Smooth muscle cell (in vitro differentiated cells): ENCODE results near the gene SP1. TPM values are rescaled to one million over a fixed set of nuclear protein-coding genes. Genes with fewer than 3 reads are reported as not detected.
"Not testable (repeated sequence)": the region's sequence is repeated elsewhere in the genome, so short reads cannot be mapped to it uniquely, and the experiment has no call there.

Source experiments
- DNase-seq: peaks from one replicate; lab custom pipeline; 2025; ENCODE audit not compliant: unreplicated experiment; lab: John Stamatoyannopoulos, UW
- H2AFZ ChIP-seq: fragments of 200-600 bp; sonication (generic); 2 replicates; pipeline ENCODE4 v1.6.0; 2016; ENCODE audit warnings: antibody characterized with exemption, low read depth, mild to moderate bottlenecking
- H3F3A ChIP-seq: fragments of 200-600 bp; sonication (generic); 2 replicates; pipeline ENCODE4 v1.6.0; 2017; ENCODE audit warnings: antibody characterized with exemption, low read depth
- H3K27ac ChIP-seq: fragments of 200-600 bp; sonication (generic); 2 replicates; pipeline ENCODE4 v1.5.1; 2016; ENCODE audit warnings: low read depth, mild to moderate bottlenecking
- H3K27me3 ChIP-seq: fragments of 200-600 bp; sonication (generic); 2 replicates; pipeline ENCODE4 v1.6.1; 2016; ENCODE audit warnings: low read depth, mild to moderate bottlenecking
- H3K36me3 ChIP-seq: fragments of 200-600 bp; sonication (generic); 2 replicates; pipeline ENCODE4 v1.5.1; 2016; ENCODE audit warnings: low read depth
- H3K4me1 ChIP-seq: fragments of 200-600 bp; sonication (generic); 2 replicates; pipeline ENCODE4 v1.5.1; 2016; ENCODE audit warnings: low read depth
- H3K4me2 ChIP-seq: fragments of 200-600 bp; sonication (generic); 2 replicates; pipeline ENCODE4 v1.6.0; 2016; ENCODE audit warnings: mild to moderate bottlenecking
- H3K4me3 ChIP-seq: fragments of 200-600 bp; sonication (generic); 2 replicates; pipeline ENCODE4 v1.5.1; 2016; ENCODE audit warnings: mild to moderate bottlenecking
- H3K79me2 ChIP-seq: fragments of 200-600 bp; sonication (generic); 2 replicates; pipeline ENCODE4 v1.6.0; 2016; ENCODE audit warnings: low read depth, mild to moderate bottlenecking
- H3K9ac ChIP-seq: fragments of 200-600 bp; sonication (generic); 2 replicates; pipeline ENCODE4 v1.6.0; 2016; ENCODE audit warnings: low read depth
- H3K9me3 ChIP-seq: fragments of 200-600 bp; sonication (generic); replicated peaks from 2 replicates; pipeline ENCODE4 v1.5.1; 2016; ENCODE audit warnings: low read depth
- H4K20me1 ChIP-seq: fragments of 200-600 bp; sonication (generic); 2 replicates; pipeline ENCODE4 v1.6.0; 2016; ENCODE audit warnings: low read depth
- WGBS: methylation state at CpG from one replicate; pipeline ENCODE4 v1.1.7; 2016; ENCODE audit warnings: low lambda C conversion rate; 5-methylcytosine and 5-hydroxymethylcytosine counted together
- polyA plus RNA-seq: library from polyadenylated mRNA; unstranded; fragments of >200 nt; fragmentation: Nextera tagmentation; extraction: Ambion mirVana; gene quantifications from 2 replicates; pipeline ENCODE4 v1.2.1, GENCODE V29; 2016
- total RNA-seq: library from RNA; depleted of rRNA; stranded (reverse); fragments of >200 nt; gene quantifications from 2 replicates; pipeline ENCODE4 v1.2.3, GENCODE V29; 2014
- TF ChIP-seq, protein P1 (sequence below): fragments of 200-600 bp; sonication (generic); IDR thresholded peaks from 2 replicates; pipeline ENCODE4 v1.5.1; 2017; ENCODE audit warnings: borderline replicate concordance, mild to moderate bottlenecking, antibody characterized with exemption; ENCODE audit not compliant: insufficient read depth, poor library complexity, severe bottlenecking

SP1 gene
- total and polyA plus RNA-seq, 2 experiments from 2014 or later = 10.1 to 51.5 TPM

DNA sequence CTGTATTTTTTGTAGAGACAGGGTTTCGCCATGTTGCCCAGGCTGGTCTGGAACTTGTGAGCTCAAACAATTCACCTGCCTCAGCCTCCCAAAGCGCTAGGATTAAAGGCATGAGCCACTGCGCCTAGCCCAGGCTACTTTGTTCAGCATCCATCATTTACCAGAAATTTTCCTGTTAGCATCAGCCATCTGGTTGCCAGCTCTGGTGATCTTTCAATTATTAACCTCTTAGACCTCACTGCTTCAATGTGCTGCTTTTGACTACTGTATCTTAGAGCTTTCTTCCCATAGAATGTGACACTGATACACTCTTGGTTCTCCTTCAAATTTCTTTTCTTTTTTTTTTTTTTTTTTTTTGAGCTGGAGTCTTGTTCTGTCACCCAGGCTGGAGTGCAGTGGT, 38.2 kb downstream of the SP1 start:
- Histone ChIP-seq H3K27ac (no peak overlapping the region), H3K79me2 (no peaks in the 10 kb centered on the region), H3K27me3 (no peaks in the 10 kb centered on the region), H3K9me3 (no peaks in the 10 kb centered on the region), H2AFZ (no peak overlapping the region), H3K4me1 (peaks cover 37% of the 10 kb centered on the region), H3K36me3 (no peaks in the 10 kb centered on the region), H3K9ac (no peak overlapping the region), H3K4me3 (no peak overlapping the region), H3K4me2 (no peak overlapping the region), H3F3A (peaks cover 8% of the 10 kb centered on the region), H4K20me1 (peaks cover 7% of the 10 kb centered on the region)
- WGBS = 92% methylated on average over 3 of the region's 3 CpGs
- DNase-seq = no peak
- TF ChIP-seq, protein P1, sequence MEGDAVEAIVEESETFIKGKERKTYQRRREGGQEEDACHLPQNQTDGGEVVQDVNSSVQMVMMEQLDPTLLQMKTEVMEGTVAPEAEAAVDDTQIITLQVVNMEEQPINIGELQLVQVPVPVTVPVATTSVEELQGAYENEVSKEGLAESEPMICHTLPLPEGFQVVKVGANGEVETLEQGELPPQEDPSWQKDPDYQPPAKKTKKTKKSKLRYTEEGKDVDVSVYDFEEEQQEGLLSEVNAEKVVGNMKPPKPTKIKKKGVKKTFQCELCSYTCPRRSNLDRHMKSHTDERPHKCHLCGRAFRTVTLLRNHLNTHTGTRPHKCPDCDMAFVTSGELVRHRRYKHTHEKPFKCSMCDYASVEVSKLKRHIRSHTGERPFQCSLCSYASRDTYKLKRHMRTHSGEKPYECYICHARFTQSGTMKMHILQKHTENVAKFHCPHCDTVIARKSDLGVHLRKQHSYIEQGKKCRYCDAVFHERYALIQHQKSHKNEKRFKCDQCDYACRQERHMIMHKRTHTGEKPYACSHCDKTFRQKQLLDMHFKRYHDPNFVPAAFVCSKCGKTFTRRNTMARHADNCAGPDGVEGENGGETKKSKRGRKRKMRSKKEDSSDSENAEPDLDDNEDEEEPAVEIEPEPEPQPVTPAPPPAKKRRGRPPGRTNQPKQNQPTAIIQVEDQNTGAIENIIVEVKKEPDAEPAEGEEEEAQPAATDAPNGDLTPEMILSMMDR = no peak

DNA sequence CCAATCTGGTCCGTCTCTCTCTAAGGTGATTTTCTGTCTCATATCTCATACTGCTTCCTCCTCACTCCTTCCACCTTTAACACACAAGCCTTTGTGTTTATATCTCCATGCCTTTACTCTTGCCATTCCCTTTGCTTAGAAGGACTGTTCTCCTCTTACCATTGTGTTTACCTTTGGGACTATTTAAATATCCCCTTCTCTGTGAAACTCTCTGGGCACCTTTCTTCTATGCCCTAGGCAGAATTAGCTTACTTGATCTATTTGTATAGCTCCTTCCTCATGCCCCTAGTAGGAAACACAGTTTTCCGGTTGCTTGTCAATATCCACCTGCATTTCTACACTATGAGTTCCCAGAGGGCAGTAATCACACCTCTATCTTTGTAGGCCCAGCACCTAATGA, 39.8 kb downstream of the SP1 start:
- Histone ChIP-seq H3K4me3 (no peak overlapping the region), H3K9me3 (no peaks in the 10 kb centered on the region), H3K27ac (no peak overlapping the region), H4K20me1 (peaks cover 4% of the 10 kb centered on the region), H3K27me3 (no peaks in the 10 kb centered on the region), H3K4me2 (no peak overlapping the region), H3K79me2 (no peaks in the 10 kb centered on the region), H3K4me1 (peaks cover 25% of the 10 kb centered on the region), H3F3A (peaks cover 5% of the 10 kb centered on the region), H3K36me3 (no peaks in the 10 kb centered on the region), H2AFZ (no peak overlapping the region), H3K9ac (no peak overlapping the region)
- no peak for DNase-seq
- 87% methylated on average over 2 of the region's 2 CpGs for WGBS
- TF ChIP-seq, protein P1 = no peak

DNA sequence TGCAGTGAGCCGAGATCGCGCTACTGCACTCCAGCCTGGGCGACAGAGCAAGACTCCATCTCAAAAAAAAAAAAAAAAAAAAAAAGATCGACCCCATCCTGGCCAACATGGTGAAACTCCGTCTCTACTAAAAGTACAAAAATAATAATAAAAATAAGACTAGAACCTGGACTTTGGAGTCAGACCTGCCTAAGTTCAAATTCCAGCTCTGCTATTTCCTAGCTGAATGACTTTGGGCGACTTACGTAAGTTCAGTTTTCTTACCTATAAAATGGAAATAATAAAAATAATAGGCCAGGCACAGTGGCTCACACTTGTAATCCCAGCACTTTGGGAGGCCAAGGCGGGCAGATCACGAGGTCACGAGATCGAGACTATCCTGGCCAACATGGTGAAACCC, 42.3 kb downstream of the SP1 start:
- WGBS = 95% methylated on average over 10 of the region's 12 CpGs
- not testable (repeated sequence) for H3K79me2 ChIP-seq, H3K4me2 ChIP-seq, H3K27me3 ChIP-seq, DNase-seq, H4K20me1 ChIP-seq, H3K36me3 ChIP-seq, H3F3A ChIP-seq, H2AFZ ChIP-seq, H3K4me3 ChIP-seq, H3K27ac ChIP-seq, H3K9ac ChIP-seq, H3K9me3 ChIP-seq
- peaks cover 14% of the 10 kb centered on the region for H3K4me1 ChIP-seq

DNA sequence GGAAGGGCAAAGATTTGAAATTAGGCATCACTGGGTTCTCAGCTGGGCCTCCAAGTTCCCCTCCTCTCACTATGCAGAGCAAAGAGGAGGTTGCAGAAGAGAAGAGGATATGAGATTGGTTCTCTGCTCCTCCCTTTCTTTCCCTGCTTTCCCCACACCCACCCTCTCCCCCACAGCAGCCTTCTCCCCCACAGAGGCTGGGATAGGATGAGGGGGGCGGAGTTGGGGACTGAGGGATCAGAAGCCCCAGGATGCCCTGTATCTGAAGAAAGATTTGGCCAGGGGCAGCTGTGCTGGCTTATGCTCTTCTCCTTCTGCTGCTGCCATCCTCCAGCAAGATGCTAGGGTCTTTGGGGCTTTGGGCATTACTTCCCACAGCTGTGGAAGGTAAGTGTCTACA, 43.6 kb downstream of the SP1 start, which contains the start of gene AMHR2:
TSS of gene AMHR2 (plus strand) at position 259 of the 400 bp plus-strand sequence. CDS start at position 339, 80 bp downstream.
- DNase-seq = no peak
- Histone ChIP-seq H3K4me3 (no peak within 1 kb of the TSS), H2AFZ (no peak within 1 kb of the TSS), H3K27ac (no peak within 1 kb of the TSS), H3K4me2 (no peak within 1 kb of the TSS), H4K20me1 (no peaks in the 10 kb centered on the region), H3K27me3 (no peaks in the 10 kb centered on the region), H3K9me3 (no peaks in the 10 kb centered on the region), H3K79me2 (no peaks in the 10 kb centered on the region), H3K9ac (no peak within 1 kb of the TSS), H3K36me3 (no peaks in the 10 kb centered on the region), H3F3A (peaks cover 5% of the 10 kb centered on the region), H3K4me1 (peaks cover 14% of the 10 kb centered on the region)
- 100% methylated on average over 1 of the region's 1 CpG for WGBS
- TF ChIP-seq, protein P1 = no peak
